ENCODE results near the gene ATXN10. TPM values are rescaled to one million over a fixed set of nuclear protein-coding genes. Genes with fewer than 3 reads are reported as not detected.

Gene ATXN10
- total RNA-seq, 3 donors from 2014 or later, result 59.9 to 136 (median 66.8) TPM

DNA sequence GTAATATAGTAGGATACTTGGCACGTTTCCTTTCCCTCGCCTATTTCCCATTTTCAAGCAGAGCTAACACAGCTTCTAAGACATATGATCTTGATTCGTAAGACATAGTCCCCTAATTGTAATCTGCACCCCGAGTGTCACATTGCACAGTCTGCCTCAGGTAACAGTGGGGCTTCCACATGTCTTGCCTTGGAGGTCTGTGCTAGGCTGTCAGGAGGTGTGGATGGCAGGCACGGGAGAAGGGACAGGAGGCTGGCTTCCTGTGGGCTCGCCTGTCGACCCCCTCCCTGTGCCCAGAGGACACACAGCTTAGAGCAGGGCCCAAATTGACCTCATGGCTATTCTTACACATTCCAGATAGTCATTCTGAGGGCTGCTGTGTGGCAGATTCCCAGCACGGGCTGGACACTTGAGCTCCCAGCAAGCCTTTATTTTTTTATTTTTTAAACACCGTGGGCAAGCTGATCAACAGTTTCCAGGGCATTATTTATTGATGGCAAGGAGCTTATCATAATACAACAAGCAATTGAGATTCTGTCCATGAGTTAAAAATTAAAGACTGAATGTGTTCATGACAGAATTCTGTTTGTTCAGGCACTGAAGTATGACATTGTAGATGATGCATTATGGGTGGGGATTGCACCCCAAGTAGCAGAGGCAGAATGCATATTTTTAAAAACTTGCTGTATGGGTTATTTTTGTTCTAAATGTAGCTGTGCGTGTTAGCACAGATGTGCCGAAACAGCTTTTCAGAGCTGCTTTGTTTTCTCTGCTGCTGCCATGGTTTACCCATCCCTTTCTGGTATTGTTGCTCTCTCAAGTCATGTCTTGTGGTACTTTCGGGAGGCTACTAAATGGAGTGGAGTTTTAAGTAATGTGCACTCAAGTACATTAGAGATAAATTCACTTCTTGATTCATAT, 113.0 kb downstream of the ATXN10 start:
- TF ChIP-seq, protein P1, sequence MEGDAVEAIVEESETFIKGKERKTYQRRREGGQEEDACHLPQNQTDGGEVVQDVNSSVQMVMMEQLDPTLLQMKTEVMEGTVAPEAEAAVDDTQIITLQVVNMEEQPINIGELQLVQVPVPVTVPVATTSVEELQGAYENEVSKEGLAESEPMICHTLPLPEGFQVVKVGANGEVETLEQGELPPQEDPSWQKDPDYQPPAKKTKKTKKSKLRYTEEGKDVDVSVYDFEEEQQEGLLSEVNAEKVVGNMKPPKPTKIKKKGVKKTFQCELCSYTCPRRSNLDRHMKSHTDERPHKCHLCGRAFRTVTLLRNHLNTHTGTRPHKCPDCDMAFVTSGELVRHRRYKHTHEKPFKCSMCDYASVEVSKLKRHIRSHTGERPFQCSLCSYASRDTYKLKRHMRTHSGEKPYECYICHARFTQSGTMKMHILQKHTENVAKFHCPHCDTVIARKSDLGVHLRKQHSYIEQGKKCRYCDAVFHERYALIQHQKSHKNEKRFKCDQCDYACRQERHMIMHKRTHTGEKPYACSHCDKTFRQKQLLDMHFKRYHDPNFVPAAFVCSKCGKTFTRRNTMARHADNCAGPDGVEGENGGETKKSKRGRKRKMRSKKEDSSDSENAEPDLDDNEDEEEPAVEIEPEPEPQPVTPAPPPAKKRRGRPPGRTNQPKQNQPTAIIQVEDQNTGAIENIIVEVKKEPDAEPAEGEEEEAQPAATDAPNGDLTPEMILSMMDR (IDR thresholded peaks at IDR 0.05), result no peak
- Histone ChIP-seq H3K9me3 (no peaks in the 10 kb centered on the region), H3K4me1 (ENCODE audit: low read depth) (no peaks in the 10 kb centered on the region), H3K36me3 (ENCODE audit: low read depth) (no peaks in the 10 kb centered on the region), H3K4me3 (no peak overlapping the region)
- DNase-seq, result no peak
- no peak for ATAC-seq
- intact Hi-C loops (cut with DNase I, micrococcal nuclease), result no loop called here

DNA sequence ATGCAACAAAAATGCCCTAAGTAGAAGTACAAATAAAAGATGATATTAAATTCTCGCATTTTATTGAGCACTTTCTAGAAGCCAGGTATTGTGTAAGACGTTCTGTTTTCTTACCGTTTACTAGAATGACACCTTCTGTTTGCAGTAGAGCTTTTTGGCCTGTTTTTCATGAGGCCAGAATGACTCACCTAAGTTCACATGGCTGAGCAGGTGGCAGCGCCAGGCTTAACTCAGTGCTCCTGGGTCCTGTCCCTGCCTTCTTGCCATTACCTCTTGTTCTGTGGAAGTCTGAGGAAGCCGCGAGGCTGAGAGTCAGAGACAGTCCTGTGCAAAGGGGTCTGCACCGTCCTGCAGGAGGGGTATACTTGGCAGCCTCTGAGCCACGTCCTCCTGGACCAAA, 113.8 kb downstream of the ATXN10 start:
- ATAC-seq, result peak; percentile 79
- DNase-seq, result no peak

DNA sequence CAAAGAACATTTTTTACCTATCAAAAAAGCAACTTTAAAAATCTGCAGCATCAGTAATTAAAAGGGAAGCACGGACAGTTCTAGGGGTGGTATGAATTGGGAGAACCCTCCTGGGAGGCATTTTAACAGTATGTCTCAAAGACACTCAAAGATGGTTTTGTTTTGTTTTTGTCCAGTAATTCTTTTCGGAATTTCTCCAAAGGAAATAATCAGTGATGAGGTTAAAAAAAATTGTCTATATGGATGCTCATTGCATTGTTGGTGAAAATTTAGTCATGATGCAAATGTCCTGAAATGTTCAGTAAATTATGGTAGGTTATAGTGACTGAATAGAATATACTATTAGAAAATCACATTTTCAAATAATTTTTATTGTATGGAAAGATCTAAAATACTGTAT, 115.1 kb downstream of the ATXN10 start:
- H3K36me3 ChIP-seq (ENCODE audit: low read depth), result no peaks in the 10 kb centered on the region
- intact Hi-C loops (cut with DNase I, micrococcal nuclease), result no loop called here
- ATAC-seq (no peak), DNase-seq (no peak)
- H3K4me1 ChIP-seq (ENCODE audit: low read depth), result no peaks in the 10 kb centered on the region
- TF ChIP-seq, protein P1 (IDR thresholded peaks at IDR 0.05), result no peak
- H3K9me3 ChIP-seq, result no peaks in the 10 kb centered on the region
- no peak overlapping the region for H3K4me3 ChIP-seq

More for the DNA sequence above, 113.8 kb downstream of the ATXN10 start:
- TF ChIP-seq, protein P1 (IDR thresholded peaks at IDR 0.05), result no peak
- Histone ChIP-seq H3K36me3 (ENCODE audit: low read depth) (no peaks in the 10 kb centered on the region), H3K9me3 (no peaks in the 10 kb centered on the region), H3K4me1 (ENCODE audit: low read depth) (no peaks in the 10 kb centered on the region), H3K4me3 (no peak overlapping the region)
- intact Hi-C loops (cut with DNase I, micrococcal nuclease), result no loop called here

DNA sequence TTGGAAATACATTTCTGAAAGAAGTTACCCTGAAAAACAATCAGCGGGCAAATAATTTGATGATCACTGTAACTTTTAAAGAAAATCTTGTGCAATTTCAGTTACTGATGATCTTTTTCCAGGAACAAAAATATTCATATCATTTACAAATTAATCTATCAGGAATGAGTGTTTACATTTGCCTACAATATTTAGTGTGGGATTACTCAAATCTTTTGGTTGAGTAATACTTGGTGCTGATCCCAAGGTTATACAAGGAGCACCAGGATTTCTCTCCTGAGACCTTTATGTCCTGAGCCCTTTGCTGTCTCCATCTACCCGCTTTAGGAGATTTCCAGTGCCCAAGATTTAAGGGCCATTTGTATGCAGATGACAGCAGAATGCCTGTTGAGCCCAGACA, 116.1 kb downstream of the ATXN10 start:
- Histone ChIP-seq H3K9me3 (no peaks in the 10 kb centered on the region), H3K4me1 (ENCODE audit: low read depth) (no peaks in the 10 kb centered on the region), H3K4me3 (no peak overlapping the region), H3K36me3 (ENCODE audit: low read depth) (no peaks in the 10 kb centered on the region)
- DNase-seq (no peak), ATAC-seq (no peak)
- TF ChIP-seq, protein P1 (IDR thresholded peaks at IDR 0.05), result no peak
- intact Hi-C loops (cut with DNase I, micrococcal nuclease), result no loop called here

DNA sequence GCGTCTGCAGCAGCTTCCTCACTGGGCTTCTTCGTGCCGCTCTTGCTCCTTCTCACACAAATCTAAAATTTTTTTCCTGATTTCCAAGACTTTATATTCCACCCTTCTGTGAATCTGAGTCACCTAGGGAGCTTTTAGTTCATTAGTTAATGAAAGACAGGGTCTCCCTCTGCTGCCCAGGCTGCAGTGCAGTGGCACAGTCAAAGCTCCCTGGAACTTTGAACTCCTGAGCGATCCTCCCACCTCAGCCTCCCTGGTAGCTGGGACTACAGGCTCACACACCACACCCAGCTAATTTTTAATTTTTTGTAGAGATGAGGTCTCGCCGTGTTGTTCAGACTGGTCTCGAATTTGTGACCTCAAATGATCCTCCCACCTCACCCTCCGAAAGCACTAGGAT, 116.9 kb downstream of the ATXN10 start:
- TF ChIP-seq, protein P1 (IDR thresholded peaks at IDR 0.05), result no peak
- H3K4me3 ChIP-seq, result no peak overlapping the region
- ATAC-seq, result no peak
- intact Hi-C loops (cut with DNase I, micrococcal nuclease), result no loop called here
- no peaks in the 10 kb centered on the region for H3K9me3 ChIP-seq
- no peak for DNase-seq
- H3K4me1 ChIP-seq (ENCODE audit: low read depth), result no peaks in the 10 kb centered on the region
- H3K36me3 ChIP-seq (ENCODE audit: low read depth), result no peaks in the 10 kb centered on the region
